HL-60/S4 treated with retinoic acid at 250 ng/mL for 4 days and 3 days (cell line): ENCODE results near the gene CACNA1H.
"Not testable (repeated sequence)": the region's sequence is repeated elsewhere in the genome, so short reads cannot be mapped to it uniquely, and the experiment has no call there.

Experiments used
- in situ Hi-C: fragments of 300-500 bp; cut with MboI; formaldehyde crosslinking; loops from 2 replicates; pipeline ENCODE4 v1.7.0; 2022; ENCODE audit warnings: low sequenced_read_pairs

Gene CACNA1H

DNA sequence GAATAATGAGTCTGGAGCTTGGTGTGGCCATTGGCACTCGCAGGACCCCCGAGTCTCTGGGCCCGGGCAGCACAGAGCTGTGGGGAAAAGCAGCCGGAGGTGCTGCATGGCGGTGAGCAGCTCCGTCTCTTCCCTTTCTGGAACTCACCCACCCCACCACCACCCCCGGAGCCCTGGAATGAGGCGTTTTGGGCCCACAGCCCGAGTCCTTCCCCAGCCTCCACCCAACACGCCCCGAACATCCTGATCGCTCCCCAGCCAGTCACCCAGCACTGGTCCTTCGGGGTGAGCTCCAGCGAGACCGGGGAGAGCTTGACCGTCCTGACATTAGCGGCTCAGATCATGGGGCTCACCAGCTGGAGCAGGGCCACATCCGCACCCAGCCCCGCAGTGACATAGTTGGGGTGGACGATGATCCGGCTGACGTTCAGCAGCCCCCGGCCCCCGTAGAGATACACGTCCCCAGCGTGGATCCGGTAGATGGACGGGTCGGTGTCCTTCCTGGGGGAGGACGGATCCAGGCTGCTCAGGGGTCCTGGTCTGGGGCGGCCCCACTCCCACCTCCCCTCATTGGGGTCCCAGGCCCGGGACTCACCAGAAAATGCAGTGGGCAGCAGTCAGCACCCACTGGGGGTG is 109.4 kb downstream of the CACNA1H start:
- in situ Hi-C loops: no loop called here

DNA sequence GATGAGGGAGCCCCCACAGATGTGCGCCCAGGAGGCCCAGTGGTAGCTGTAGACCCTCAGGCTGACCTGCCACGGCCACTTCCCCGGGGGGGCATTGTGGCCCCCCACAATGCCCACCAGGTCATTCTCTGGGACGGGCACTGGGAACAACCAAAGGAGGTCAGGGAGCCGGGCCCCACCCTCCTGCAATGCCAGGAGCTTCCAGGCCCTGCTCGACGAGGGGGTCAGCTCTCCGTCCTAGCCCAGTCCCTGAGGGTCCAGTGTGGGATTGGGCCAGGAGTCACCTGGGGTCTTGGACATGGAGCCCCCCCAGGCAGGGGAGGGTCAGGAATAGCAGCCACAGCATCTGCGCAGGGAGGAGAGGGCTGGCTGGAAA is 109.9 kb downstream of the CACNA1H start:
- in situ Hi-C loops: no loop called here

- in situ Hi-C loops: no loop called here
Observed at GRCh38 chr16:1263591-1264344, 110.9 kb downstream of the CACNA1H start.

DNA sequence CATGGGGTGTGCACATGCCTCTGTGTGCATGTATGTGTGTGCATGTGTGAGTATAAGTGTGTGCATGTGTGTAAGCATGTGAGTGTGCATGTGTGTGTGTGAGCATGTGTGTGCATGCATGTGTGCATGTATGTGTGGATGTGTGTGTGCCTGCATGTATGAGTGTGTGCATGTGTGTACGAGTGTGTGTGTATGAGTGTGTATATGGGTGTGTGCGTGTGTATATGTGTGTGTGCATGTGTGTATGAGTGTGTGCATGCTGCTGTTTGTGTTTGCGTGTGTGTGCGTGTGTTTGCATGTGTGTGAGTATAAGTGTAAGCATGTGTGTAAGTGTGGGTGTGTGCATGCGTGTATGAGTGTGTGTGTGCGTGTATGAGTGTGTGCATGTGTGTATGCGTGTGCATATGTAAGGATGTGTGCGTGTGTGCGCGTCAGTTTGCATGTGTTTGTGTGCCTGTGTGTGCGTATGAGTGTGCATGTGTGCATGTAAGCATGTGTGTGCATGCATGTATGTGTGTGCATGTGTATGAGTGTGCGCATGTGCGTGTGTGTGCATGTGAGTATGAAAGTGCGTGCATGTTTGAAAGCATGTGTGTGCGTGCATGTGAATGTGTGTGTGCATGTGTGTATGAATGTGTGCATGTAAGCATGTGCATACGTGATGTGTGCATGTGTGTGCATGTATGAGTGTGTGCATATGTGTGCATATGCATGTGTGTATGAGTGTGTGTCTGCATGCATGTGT is 111.6 kb downstream of the CACNA1H start:
- in situ Hi-C loops: no loop called here

GRCh38 chr16:1265090-1265630 is 112.3 kb downstream of the CACNA1H start:
- in situ Hi-C loops: no loop called here

- in situ Hi-C loops: no loop called here
Observed at GRCh38 chr16:1265826-1266225, 112.9 kb downstream of the CACNA1H start.

DNA sequence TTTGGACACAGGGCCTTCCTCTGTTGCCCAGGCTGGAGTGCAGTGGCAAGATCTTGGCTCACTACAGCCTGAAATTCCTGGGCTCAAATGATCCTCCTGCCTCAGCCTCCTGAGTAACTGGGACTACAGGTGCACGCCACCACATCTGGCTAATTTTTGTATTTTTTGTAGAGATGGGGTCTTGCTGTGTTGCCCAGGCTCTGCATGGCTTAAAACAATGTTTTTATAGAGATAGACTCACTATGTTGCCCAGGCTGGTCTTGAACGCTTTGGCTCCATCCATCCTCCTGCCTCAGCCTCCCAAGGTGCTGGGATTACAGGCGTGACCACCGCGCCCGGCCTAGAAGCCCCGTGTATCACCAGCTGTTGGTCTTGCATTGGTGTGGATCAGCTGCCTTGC is 116.5 kb downstream of the CACNA1H start:
- in situ Hi-C loops: not testable (repeated sequence)

- in situ Hi-C loops: no loop called here
Observed at GRCh38 chr16:1271380-1271723, 118.4 kb downstream of the CACNA1H start.
